Adipose tissue (tissue), 3 donors: ENCODE data around the gene TRIM45. TPM values are rescaled to one million over a fixed set of nuclear protein-coding genes. Genes with fewer than 3 reads are reported as not detected.

Experiments used
- H3K27ac ChIP-seq: one replicate; pipeline ENCODE4 v1.5.1; 2013; ENCODE audit warnings: low read depth, low read length
- WGBS, 3 donors: extraction: QIAGEN DNeasy Blood & Tissue Kit; methylation state at CpG; one replicate each; pipeline ENCODE4 v1.1.7; 2013; 5-methylcytosine and 5-hydroxymethylcytosine counted together
- polyA plus RNA-seq, 3 donors: library from polyadenylated mRNA; stranded (reverse); fragments of 200-250 nt; gene quantifications; one replicate each; pipeline ENCODE4 v1.2.3, GENCODE V29; 2013
- donor health status: healthy with polysubstance abuse.
- donor health status: Bipolar disorder and iron deficiency.
- donor health status: healthy.

The TRIM45 gene
- polyA plus RNA-seq, 3 donors = 1.2 to 3.6 (median 1.3) TPM

DNA sequence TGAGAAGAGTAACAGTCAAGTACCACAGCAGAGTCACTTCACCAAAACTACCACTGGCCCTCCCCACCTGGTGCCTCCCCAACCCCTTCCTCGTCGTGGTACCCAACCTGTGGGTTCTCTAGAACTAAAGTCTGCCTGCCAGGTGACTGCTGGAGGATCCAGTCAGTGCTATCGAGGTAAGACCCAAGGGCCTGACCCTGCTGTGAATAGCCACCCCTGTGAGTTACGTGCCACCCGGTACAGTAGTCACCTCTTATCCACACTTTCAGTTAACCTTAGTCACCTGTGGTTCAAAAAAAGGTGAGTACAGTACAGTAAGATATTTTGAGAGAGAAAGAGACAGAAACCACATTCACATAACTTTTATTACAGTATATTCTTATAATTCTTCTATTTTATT is 44.9 kb downstream of the TRIM45 start:
- WGBS, 3 donors = 91 to 98% (median 95%) methylated on average over 5 of the region's 5 CpGs
- H3K27ac ChIP-seq = no peak overlapping the region

DNA sequence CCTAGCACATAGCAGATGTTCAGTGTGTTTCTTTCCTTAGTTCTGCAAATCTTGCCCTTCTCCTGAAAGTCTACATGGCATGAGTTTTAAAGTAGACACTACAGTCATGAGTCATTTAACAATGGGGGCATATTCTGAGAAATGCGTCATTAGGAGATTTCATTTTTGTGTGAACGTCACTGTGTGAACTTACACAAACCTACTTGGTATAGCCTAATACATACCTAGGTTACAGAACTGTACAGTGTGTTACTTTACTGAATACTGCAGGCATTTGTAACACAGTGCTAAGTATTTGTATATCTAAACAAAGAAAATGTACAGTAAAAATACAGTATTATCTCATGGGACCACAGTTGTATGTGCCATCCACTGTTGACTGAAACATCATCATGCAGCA is 51.4 kb downstream of the TRIM45 start:
- WGBS, 3 donors = 94 to 97% (median 96%) methylated on average over 2 of the region's 2 CpGs
- no peak overlapping the region for H3K27ac ChIP-seq

DNA sequence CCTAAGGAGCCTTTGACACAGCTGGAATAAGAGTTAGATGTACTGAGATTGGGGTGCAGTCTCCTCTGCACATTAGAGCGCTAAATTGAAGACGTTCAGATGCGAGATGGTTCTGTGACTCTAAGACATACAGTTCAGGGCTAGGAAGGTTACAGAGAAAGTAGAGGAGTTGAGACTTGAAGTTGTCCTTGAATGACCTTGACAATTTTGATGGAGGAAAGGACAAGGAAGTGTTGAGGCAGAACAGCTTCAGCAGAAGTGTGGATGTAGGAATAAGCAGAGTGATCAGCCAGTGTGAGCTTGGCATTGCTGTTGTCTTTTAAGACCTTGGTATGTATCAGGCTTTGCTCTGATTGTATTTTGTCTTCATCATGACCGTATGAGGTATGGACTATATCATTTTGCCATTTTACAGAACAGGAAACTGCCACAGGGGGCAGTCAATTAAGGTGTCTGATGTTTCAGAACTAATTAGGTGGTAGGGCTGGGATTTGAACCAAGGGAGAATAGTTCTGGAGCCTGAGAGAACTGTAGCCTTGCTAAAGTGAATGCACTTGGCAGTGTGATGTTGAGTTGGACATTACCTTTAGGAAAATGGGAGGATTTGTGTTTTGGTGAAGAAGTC is 52.2 kb downstream of the TRIM45 start:
- H3K27ac ChIP-seq = no peak overlapping the region
- WGBS, 3 donors = 87 to 92% (median 91%) methylated on average over 4 of the region's 4 CpGs

DNA sequence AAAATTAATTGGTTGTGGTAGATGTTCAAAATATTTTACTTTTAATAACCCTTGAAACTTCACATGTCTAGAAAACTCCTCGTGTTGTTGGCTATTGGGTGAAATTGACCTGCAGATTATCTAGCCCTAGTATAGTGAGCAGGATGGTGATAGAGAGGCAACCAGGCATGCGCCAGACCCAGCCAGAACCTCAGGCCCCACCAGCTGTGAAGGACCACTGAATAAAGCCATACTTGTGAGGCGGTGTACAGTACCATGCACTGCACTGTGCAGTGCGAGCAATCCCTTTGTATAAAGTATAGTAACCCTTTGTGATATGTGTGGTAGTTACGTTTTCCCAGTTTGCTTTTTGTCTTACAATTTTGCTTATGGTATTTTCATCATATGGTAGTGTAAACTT is 53.0 kb downstream of the TRIM45 start:
- 92 to 95% (median 94%) methylated on average over 5 of the region's 5 CpGs for WGBS, 3 donors
- no peak overlapping the region for H3K27ac ChIP-seq

DNA sequence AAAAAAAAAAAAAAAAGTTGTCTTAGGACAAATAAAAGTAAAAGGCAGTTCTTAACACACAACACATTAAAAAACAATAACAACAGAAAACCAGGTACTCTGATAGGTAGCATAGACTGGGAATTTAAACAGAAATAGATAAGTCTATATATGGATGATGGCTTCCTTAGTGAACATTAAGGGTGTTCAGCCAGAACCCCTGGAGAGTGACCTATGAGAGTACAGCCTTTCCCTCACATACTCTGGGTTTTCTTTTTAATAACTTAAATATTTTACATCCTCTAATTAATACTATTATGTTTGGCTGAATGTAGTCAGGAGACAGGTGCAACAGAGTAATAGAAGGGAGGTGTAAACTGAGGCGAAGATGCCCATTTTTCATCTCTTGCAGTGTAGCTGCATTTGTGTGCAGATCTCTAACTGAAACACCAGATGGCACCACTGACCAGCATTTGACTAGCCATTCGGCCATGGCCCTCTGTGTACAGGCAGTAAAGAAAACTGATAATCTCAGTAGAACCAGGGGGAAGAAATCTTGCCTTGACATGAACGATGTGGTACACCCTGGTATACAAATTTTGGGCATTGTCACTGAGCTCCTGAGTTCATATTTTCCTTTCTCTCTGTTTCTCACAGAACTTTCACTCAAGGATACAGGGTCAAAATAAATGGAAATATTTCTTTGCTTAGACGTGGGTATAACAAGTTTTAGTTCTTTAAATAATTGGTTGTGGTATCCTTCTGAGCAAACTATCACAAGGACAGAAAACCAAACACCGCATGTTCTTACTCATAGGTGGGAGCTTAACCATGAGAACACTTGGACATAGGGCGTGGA is 53.8 kb downstream of the TRIM45 start:
- 56 to 70% (median 68%) methylated on average over 6 of the region's 6 CpGs for WGBS, 3 donors
- no peak overlapping the region for H3K27ac ChIP-seq

DNA sequence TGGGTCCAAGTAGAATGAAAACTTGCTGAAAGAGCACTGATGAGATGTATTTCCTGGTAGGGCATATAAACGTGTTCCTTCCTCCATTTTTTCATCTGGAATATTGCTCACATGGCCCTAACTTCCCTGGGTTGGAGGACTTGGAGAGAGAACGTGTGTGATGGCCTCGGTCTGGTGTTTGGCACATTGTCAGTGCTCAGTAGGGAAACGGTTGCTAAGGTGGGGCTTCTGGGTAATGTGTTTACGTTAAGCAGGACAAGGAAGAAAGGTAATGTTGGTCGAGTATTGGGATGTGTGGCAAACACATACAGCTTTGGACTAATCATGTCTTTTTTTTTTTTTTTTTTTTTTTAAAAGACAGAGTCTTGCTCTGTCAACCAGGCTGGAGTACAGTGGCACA is 55.2 kb downstream of the TRIM45 start:
- 60 to 72% (median 61%) methylated on average over 6 of the region's 6 CpGs for WGBS, 3 donors
- H3K27ac ChIP-seq = no peak overlapping the region

DNA sequence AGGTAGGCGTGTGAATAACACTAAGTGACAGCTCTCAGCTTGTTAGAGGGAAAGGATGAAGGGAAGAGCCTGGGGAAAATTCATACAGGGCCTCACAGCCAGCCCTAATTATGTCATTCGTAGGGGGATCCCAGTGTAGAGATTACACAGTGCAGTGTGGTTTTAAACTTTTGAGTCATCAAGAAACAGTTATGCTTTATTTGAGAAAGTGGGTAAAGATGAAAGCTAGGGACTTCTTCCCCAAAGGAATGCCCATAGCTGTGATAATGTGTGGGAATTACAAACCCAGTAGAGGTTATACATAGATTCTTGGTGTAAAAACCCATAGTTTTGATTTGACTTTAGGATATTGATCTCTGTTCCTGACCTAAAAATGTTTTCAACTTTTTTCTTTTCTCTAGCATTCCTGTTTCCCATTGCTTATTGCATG is 59.5 kb downstream of the TRIM45 start:
- no peak overlapping the region for H3K27ac ChIP-seq
- WGBS, 3 donors = 70 to 87% (median 76%) methylated on average over 2 of the region's 2 CpGs

Other genes starting within 250 kb of the TRIM45 start
- 10 to 100 TPM in 1 of 3 donors, 1 to 10 TPM in 2; 6.6 to 15.4 (median 8.7) TPM for gene PTGFRN, start 211.8 kb downstream of the TRIM45 start, polyA plus RNA-seq
- 1 to 10 TPM in 2 of 3 donors, not detected in 1; 1.1 to 1.3 TPM for gene CD101, start 120.0 kb downstream of the TRIM45 start, polyA plus RNA-seq
- gene TTF2, start 61.4 kb downstream of the TRIM45 start, polyA plus RNA-seq = 1 to 10 TPM; 2.2 to 5.0 (median 4.8) TPM
- 10 to 100 TPM in 1 of 3 donors, not detected in 2; 13.3 TPM for gene VTCN1, start 89.2 kb upstream of the TRIM45 start, polyA plus RNA-seq
- 10 to 100 TPM; 10.9 to 11.8 (median 11.3) TPM for gene MAN1A2, start 245.7 kb upstream of the TRIM45 start, polyA plus RNA-seq